ENCODE measurements around the gene GPAM.

DNA sequence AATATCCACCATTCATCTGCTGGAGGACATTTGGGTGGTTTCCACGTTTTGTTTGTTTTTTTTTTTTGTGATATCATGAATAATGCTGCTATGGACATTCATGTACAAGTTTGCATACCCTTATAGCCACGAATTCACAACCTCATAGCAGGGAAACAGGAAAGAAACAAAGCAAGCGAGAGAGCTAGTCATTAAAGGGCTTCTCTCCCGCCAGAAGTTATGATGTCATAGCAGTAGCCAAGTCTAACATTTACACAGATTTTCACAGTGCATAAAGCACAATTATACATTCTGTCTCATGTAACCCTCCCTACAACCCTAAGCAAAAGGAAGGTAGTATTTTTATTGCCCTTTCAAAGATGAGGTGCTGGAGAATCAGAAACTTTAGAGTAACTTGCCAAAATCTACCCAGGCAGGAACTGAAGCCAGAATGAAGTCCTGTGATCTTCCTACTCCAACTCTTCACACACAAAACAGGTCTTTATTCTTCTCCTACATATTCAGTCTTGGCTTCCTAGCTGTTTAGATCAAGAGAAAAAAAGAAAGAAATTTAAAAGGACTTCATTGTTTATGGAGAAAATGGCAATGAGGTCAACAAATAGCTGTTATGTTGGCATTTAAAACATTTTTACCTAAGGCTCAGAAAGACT lies 33.9 kb upstream of the GPAM start:
- TF ChIP-seq TAF1 (IDR thresholded peaks at IDR 0.05; ENCODE audit: low read depth, low read length) = no peak
- TF ChIP-seq RAD21 (IDR thresholded peaks at IDR 0.05 in 1 of 2, conservative IDR thresholded peaks at IDR 0.05 in 1 of 2; ENCODE audit: low read depth in 2 of 2, low read length in 2 of 2) = no peak
- TF ChIP-seq, protein P1, sequence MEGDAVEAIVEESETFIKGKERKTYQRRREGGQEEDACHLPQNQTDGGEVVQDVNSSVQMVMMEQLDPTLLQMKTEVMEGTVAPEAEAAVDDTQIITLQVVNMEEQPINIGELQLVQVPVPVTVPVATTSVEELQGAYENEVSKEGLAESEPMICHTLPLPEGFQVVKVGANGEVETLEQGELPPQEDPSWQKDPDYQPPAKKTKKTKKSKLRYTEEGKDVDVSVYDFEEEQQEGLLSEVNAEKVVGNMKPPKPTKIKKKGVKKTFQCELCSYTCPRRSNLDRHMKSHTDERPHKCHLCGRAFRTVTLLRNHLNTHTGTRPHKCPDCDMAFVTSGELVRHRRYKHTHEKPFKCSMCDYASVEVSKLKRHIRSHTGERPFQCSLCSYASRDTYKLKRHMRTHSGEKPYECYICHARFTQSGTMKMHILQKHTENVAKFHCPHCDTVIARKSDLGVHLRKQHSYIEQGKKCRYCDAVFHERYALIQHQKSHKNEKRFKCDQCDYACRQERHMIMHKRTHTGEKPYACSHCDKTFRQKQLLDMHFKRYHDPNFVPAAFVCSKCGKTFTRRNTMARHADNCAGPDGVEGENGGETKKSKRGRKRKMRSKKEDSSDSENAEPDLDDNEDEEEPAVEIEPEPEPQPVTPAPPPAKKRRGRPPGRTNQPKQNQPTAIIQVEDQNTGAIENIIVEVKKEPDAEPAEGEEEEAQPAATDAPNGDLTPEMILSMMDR (IDR thresholded peaks at IDR 0.05; ENCODE audit: control extremely low read depth in 1 of 3, insufficient read depth in 1 of 3, low read depth in 1 of 3, low read length in 3 of 3) = no peak
- no peak for TF ChIP-seq POLR2AphosphoS5 (IDR thresholded peaks at IDR 0.05; ENCODE audit: low read depth, low read length)
- no peak for TF ChIP-seq ZNF274 (IDR thresholded peaks at IDR 0.05; ENCODE audit: borderline replicate concordance, extremely low read depth, low read length)

Measured in H1 (cell line).